NCI-H1092 (cell line): ENCODE data around the gene CCL3.
"Not testable (repeated sequence)": the region's sequence is repeated elsewhere in the genome, so short reads cannot be mapped to it uniquely, and the experiment has no call there.

Experiments used
- DNase-seq: peaks from one replicate; lab custom pipeline; 2025; lab: John Stamatoyannopoulos, UW

The CCL3 gene

GRCh38 chr17:36114971-36115648 is 25.2 kb upstream of the CCL3 start:
- not testable (repeated sequence) for DNase-seq

GRCh38 chr17:36113131-36113530 is 23.2 kb upstream of the CCL3 start:
- DNase-seq: not testable (repeated sequence)

GRCh38 chr17:36112572-36112971 is 22.6 kb upstream of the CCL3 start:
- DNase-seq: no peak

- DNase-seq: no peak
Measured at GRCh38 chr17:36111068-36111490, 21.1 kb upstream of the CCL3 start.

GRCh38 chr17:36108265-36108664 is 18.3 kb upstream of the CCL3 start:
- DNase-seq: not testable (repeated sequence)

GRCh38 chr17:36107660-36108059 is 17.7 kb upstream of the CCL3 start:
- no peak for DNase-seq

GRCh38 chr17:36106493-36106835 is 16.5 kb upstream of the CCL3 start:
- DNase-seq: no peak

- DNase-seq: no peak
Measured at GRCh38 chr17:36105781-36106492, 16.0 kb upstream of the CCL3 start.

GRCh38 chr17:36104701-36105181 is 14.8 kb upstream of the CCL3 start:
- DNase-seq: no peak

- DNase-seq: not testable (repeated sequence)
Measured at GRCh38 chr17:36104246-36104645, 14.3 kb upstream of the CCL3 start.

GRCh38 chr17:36103401-36103975 is 13.5 kb upstream of the CCL3 start, which contains the start of gene CCL4:
TSS of gene CCL4 (plus strand) at chr17:36103827. CDS start at chr17:36103906, 79 bp downstream.
- DNase-seq: not testable (repeated sequence)

- not testable (repeated sequence) for DNase-seq
Measured at GRCh38 chr17:36099004-36099403, 9.1 kb upstream of the CCL3 start.

- DNase-seq: no peak
Measured at GRCh38 chr17:36095992-36096391, 6.0 kb upstream of the CCL3 start.

GRCh38 chr17:36094746-36095145 is 4.8 kb upstream of the CCL3 start:
- no peak for DNase-seq

- DNase-seq: no peak
Measured at GRCh38 chr17:36094232-36094631, 4.3 kb upstream of the CCL3 start.

GRCh38 chr17:36092715-36093114 is 2.8 kb upstream of the CCL3 start:
- not testable (repeated sequence) for DNase-seq

- DNase-seq: no peak
Measured at GRCh38 chr17:36092230-36092629, 2.3 kb upstream of the CCL3 start.

- DNase-seq: no peak
Measured at GRCh38 chr17:36089339-36089865, 541 bp downstream of the CCL3 start.

GRCh38 chr17:36088670-36089338 is 1.1 kb downstream of the CCL3 start:
- DNase-seq: no peak

GRCh38 chr17:36087897-36088572 is 1.9 kb downstream of the CCL3 start:
- DNase-seq: not testable (repeated sequence)

GRCh38 chr17:36087471-36087870 is 2.5 kb downstream of the CCL3 start:
- DNase-seq: not testable (repeated sequence)

- no peak for DNase-seq
Measured at GRCh38 chr17:36086791-36087190, 3.2 kb downstream of the CCL3 start.
